Hindlimb muscle (tissue), 1 donor: Measurements from ENCODE around the gene CWC22. TPM values are rescaled to one million over a fixed set of nuclear protein-coding genes. Genes with fewer than 3 reads are reported as not detected.
"Not testable (repeated sequence)": the region's sequence is repeated elsewhere in the genome, so short reads cannot be mapped to it uniquely, and the experiment has no call there.

Experiments used
- DNase-seq: peaks from one replicate; pipeline ENCODE4 v3.0.0-alpha.2; 2013
- polyA plus RNA-seq: library from polyadenylated mRNA; unstranded; fragments of 120-200 nt; gene quantifications from one replicate; pipeline ENCODE4 v1.2.1, GENCODE V29; 2013; ENCODE audit not compliant: insufficient read length

Gene CWC22
- 18.1 TPM for polyA plus RNA-seq

DNA sequence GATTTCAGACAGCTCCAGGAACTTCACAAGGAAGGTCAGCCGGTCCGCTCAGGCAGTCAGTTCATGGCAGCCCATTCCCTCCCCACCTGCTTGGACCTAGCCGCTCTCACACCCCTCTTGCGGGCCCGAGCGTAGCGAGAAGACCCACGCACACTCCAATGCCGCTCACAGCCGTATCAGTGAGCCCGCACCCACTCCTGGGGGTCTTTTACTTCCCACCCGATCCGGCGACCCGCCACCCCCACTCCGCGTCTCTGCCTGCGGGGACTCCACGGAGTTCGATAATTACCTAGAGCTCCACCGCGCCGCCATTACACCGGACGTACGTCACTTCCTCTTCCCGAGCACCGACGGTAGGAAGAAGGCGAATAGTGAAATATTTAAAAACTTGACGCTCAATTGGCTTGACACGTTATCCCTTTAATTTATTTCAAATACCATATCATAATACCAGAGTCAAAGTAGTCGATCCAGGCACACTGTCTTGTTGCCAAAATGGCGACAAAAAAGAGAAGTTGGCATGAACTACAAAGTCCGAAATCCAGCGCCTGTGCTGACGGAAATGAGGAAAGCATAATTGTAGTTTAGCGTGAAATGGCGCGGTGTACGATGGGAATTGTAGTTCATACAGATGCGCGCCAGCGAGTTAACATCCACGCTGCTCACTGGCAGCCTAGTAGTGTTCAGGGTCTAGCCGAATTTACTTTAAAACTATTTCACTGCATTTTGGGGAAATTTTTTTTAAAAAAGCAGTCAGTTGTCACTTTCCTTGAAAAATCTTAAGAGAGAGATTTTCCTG lies at the start of gene CWC22:
Gene CWC22, minus strand, starts transcription at position 517 of the 799 bp plus-strand sequence. CDS start 13,956 bp downstream, outside the sequence.
- peak; percentile 94 for DNase-seq

DNA sequence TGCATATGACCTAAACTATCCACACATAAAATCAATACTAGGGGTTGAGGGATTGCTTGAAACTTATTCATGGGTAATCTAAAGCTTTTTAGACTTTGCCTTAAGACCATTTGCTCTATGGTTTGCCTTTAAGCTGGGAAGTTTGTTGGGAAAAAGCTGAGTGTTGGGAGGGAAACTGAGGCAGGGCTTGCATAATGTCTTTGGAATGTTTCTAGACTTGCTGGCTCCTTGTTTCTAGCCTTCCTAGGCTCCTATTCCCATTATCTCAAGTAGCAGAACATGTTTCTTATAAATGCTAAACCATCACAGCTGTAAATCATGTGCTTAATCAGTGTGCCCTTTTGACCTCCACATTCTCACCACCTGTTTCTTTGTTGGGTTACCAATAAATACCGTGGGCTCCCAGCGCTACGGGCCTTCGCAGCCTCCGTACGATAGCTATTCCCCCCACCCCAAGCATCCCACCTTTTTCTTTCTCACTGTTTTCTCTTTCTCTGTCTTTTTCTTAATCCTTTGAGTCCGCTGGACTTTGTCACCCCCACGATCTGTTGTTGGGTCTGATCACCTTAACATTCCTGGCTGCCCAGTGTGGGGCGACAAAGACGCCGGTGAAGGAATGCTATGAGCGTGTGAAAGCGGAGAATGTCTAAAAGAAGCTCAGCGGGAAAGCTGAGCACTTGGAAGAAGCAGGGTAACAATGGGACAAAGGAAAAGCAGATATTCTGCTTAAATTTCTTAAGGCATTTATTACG lies 49.4 kb upstream of the CWC22 start:
- DNase-seq: no peak

DNA sequence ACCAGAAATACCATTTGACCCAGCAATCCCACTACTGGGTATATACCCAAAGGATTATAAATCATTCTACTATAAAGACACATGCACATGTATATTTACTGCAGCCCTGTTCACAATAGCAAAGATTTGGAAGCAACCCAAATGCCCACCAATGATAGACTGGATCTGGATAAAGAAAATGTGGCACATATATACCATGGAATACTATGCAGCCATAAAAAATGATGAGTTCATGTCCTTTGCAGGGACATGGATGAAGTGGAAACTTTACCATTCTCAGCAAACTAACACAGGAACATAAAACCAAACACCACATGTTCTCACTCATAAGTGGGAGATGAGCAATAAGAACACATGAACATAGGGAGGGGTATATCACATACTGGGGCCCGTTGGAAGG lies 47.5 kb upstream of the CWC22 start:
- DNase-seq: not testable (repeated sequence)

DNA sequence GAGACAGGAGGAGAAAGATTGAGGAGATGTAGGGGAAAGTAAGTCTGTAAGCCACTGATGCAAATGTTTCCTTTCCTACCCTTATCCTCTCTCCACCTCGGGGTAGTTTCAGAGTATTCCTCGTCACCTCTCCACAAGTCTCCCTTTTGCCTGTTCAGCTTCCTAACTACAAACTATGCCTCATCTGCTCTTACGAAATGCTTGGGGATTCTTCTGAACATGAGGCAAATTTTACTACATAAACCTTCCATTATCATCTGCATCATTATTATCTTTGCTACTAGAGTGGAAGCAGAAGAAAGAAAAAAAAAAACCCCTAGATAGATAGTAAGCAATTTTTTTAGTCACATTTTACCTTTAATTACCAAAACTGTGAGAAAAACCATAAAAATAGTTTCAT lies 43.1 kb upstream of the CWC22 start:
- no peak for DNase-seq

DNA sequence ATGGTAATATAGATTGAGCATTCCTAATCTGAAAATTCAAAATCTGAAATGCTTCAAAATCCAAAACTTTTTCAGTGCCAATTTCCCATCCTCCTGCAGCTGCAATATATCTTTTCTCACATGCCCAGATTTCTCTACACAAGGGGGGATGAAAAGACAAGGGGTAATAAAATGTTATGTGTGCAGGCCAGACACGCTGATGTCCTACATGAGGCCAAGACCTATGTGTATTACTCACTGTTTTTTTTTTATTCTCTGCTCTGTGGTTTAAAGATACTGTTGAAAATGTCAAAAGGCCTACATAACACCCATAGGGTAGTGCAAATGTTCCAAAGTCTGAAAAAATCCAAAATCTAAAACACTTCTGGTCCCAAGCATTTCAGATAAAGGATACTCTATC lies 41.2 kb upstream of the CWC22 start:
- no peak for DNase-seq

DNA sequence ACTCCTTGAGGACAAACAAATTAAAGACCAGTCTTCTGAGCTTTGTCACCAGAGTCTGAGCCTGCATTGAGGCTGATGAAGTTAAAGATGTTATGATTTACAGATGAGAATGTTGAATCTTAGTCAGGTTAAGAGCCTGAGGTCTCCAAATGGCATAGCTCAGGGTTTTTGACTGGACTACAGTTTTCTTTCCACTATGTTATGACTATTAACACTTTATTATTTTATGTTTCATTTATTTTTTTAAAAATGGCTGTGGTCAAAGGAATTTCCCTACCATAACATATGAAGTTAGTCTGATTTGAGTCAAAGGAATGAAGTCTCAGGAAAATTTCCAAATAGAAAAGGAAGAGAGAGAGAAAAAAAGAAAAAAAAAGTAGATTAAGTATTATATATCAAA lies 39.7 kb upstream of the CWC22 start:
- no peak for DNase-seq

DNA sequence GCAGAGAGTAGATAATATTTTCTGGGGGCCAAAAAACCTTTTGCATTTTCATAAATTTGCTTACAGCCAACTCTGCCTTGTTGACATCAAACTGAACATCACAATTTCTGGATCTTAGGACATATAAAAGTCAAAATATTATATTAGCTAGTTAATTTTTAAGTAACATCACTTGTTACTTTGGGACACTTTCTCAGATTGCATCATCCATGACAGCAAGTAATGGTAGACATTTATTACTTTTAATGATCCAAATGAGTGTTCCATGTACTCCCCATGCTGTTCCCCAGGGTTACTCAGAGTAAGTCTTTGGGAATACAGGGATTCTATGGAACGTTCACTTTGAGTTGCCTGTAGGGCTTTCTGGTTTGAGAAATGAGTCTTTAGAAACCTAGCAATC lies 39.1 kb upstream of the CWC22 start:
- DNase-seq: no peak

DNA sequence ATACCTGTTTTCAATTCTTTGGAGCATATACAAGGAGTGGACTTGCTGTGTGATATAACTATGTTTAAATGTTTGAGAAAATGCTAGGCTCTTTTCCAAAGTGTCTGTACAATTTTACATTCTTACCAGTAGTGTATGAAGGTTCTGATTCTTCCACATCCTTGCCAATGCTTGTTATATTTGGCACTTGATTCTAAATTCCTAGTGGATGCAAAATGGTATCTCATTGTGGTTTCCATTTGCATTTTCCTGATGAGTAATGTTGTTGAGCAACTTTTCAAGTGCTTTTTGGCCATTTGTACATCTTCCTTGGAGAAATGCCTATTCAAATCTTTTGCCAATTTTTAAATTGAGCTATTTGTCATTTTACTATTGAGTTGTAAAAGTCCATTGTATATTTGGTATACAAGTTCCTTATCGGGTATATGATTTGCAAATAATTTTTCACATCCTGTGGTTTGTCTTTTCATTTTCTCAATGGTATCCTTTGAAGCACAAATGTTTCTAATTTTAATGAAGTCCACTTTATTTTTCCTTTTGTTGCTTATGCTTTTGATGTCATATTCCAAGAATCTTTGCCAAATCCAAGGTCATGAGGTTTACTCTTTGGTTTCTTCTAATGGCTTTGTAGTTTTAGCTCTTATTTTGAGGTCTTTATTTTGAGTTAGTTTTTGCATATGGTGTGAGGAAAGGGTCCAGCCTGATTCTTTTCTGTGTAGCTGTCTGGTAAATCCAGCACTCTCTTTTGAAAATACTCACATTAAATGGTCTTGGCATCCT lies 33.2 kb upstream of the CWC22 start:
- no peak for DNase-seq

DNA sequence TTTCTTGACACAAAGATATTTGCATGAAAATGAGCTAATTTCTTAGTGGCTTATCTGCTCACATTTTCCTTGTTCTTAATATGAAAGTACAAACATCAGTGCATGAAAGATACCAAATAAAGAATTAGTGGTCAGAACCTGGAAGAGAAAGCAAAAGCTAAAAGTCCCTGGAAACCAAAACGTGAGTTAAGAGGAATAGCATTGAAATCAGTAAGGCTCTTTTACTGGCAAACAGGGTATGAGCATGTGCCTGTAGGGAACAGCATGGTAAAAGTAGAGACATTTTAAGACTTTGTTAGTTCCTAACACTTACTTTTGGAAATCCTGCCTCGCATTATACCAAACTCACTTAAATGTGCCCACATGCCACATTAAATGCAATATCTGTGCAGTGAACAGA lies 31.9 kb upstream of the CWC22 start:
- DNase-seq: no peak

DNA sequence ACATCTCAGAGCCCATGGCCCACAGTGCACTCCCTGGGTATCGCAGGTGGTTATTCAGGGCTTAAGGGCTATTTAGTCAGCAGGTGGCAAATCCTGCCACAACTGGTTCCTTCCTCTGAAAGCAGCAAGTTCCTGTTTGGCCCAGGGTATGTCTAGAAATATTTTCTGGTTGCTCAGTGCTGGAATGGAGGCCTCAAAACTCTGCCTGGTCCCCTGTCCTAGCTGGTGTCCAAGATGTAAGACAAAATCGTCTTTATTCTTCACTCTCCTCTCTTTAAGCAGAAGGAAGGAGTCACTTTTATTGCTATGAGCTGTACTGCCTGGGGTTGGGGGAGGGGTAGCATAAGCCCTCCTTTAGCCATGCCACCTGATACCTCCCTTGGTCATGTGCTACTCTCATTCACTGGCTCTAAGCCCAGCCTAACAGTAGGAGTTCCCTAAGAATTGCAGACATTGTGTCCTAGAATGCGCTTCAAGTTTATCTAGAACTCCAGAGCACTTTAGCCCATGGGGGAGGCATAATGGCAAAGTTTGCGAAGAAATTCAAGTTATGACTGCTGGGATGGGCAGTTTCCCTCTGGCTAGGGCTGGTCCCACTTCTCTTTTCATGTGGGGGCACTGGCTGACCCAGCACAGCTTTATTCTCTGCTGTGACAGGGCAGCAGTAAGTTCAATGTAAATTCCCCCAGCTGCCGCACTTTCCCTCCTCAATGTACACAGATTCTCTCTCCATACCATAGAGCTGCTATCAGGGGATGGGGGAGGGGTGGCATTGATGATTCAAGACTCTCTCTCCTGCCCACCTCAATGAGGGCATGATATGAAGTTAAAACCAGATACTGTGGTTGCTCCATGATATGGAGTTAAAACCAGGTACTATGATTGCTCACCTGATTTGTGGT lies 27.1 kb upstream of the CWC22 start:
- no peak for DNase-seq

DNA sequence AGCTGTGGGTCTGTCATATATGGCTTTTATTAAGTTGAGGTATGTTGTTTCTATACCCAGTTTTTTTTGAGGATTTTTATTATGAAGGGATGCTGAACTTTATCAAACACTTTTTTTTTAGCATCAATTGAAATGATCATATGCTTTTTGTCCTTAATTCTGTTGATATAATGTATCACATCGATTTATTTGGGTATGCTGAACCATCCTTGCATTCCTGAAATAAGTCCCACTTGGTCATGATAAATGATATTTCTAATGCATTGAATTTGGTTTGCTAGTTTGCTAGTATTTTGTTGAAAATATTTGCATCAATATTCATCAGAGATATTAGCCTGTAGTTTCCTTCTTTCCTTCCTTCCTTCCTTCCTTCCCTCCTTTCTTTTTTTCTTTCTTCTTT lies 22.5 kb upstream of the CWC22 start:
- DNase-seq: no peak

DNA sequence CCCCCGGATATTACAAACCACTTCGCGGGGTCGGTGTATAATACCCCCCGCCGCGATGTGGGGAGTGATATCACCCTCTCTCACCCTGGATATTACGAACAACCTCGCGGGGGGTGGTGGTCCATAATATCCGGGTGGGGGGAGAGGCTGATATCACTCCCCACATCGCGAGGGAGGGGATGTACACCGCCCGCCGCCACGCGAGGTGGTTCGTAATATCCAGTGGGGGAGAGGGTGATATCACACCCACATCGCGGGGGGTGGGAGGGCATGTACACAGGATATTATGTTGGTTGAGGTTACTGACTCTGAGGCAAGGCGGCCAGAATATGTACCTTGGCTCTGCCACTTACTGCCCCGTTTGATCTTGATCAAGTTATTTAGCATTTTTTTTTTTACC lies 14.8 kb upstream of the CWC22 start:
- DNase-seq: no peak

DNA sequence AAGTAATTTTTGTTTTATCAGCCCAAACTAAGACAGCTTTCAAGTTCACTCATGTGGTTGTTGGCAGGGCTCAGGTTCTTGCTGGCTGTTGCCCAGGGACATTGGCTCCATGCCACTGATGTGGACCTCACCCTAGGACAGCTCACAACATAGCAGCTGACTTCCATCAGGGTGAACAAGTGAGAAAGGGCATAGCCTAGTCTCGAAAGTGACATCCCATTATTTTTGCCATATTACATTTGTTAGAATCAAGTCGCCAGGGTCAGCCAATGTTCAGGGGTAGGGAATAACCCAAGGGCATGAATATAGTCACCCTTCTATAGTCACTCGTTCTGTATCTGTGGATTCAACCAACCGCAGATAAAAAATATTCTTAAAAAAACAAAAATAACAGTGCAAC lies 10.7 kb upstream of the CWC22 start:
- DNase-seq: no peak

DNA sequence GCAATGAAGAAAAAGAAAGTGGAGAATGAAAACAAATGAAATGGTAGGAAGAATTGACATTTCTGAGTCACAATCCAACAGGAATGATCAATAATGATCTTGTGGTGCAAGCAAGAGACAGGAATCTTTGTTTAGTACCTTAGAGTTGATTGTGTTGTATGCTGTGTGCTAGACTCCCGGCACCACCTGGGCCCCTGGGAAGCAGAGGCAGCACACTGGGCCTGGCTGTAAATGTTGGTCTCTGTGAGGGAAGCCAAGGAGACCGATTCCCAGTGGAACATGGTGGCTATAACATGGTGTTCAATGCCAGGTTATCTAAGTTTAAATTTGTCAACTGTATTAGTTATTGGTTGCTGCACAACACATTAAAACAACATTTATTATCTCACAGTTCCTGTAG lies 9.8 kb upstream of the CWC22 start:
- DNase-seq: no peak

DNA sequence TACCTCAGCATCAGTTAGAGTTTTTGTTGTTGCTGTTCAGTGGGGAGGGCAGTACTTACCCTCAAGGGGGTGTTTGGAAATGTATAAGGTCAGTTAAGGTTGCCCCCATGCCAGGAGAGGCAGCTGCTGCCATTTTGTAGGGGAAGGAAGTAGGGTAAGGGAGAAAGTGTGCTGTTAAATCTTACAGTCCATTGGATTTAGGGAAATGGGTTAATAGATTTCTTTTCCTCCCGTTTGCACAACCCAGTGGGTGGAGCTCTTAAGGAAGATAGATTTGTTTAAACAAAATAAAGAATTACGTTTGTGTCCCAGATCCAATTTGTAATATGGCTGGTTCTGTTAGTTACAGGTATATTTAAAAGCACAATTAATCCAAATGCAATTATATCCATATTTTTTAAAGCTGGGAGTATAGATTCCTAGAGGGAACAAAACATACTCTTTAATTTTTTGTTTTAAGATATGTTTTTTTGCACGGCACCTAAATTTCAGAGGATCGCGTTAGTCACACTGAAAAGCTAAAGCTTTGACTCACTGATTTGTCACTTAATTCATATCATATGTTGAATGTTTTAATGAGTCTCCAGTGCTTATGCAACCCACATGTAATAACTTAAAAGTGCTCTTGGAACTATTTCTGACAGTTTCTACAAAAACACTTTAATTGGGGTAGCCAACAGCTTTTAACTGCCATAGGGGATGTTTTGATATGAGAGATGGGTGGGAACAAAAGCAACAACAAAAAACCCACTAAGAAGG lies 9.0 kb upstream of the CWC22 start:
- DNase-seq: no peak

DNA sequence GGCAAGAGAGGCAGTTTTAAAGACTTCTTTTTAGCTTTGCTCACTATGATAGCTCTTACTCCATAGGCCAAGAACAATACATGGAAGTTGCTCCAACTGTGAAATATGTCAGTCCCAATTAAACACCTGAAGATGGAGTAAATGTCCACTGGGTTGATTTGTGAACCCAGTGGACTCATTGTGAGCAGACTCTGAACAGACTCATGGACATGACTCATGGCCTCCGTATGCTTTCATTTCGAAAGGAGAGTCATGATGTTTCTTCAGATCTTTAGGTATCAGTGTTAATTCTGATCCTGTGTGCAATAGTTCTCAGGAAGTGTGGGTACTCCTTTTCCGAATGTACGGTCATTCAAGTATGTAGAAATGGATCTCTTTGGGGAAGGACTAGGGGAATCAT lies 5.4 kb upstream of the CWC22 start:
- DNase-seq: no peak

DNA sequence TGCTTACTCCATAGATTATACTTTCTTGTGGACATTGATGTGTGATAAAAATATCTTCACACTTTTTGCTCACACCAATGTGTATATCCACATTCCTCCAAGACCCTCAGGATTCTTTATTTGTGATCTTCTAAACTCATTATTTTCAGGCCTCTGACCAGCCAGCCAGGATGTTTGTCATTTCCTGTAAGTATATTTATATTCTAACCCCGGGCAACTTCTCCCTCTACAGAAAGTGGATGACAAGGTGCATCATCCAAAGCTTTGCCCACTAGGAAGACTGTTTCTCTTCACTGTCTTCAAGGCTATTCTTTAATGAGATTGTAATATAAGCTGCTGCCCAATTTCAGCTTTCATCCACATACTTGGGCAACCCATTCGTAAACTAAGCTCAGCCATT lies 3.6 kb upstream of the CWC22 start:
- DNase-seq: no peak

DNA sequence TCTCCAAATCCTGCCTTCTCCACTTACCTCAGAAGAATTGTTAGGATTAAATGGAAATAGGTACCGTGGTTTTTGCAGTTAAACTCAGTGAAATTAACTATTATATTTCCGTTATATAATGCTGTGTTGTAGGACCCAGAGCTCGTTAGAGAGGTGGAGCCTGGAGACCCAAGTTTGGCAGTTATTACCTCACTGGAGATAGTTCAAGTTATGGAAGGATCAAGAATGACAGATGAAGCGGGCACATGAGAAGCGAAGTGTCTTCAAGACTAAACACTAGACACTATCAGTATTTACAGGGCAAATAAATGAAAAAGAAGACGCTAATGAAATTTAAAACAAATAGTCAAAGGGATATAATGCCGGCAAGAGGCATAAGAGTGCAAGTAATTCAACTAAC lies 866 bp downstream of the CWC22 start:
- no peak for DNase-seq

DNA sequence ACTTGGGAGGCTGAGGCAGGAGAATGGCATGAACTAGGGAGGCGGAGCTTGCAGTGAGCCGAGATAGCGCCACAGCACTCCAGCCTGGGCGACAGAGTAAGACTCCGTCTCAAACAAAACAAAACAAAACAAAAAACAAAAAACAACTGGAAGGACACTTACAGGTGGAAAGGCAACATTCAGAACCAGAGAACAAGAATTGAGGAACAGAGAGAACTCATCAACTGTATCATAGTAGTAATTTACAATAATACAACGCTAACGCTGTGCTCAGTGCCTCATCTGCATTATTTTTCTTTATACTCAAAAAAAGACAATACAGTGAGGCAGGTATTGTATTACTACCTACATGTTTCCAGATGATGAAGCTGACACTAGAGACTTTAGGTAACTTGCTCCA lies 1.6 kb downstream of the CWC22 start:
- not testable (repeated sequence) for DNase-seq

DNA sequence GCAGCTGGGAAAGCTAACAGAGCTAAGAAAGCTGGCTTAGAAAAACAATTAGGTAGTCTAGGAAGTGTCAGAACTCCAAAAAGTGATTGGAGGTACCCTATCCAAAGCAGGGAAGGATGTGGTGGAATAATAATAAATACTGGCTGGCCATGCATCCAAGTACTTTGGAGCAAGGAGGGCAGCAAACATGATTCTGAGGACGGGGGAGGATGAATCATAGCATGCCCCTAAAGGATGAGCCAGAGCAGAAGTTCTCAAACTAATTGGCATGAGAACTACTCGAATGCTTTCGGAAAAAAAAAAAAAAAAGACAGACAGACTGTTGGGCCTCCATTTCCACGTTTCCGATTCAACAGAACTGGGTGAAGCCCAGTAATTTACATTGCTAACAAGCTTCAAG lies 2.4 kb downstream of the CWC22 start:
- DNase-seq: no peak

DNA sequence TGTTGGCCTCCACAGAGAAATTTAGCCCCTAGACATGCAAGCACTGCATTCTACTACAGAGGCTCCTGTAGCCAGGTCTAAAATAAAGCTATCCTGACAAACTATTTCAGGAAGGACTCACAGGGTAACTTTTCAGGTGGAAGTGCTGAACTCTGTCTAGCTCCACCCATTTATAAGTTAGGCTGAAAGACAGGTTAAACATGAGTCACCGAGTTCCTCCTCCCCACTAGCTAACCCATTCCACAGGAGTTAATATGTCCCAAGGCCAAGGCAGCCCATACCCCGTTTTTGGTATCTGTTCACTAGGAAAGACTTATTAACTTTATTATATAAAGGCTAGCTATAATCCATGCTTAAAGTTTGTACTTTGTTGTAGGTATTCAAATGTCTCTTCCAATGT lies 3.5 kb downstream of the CWC22 start:
- no peak for DNase-seq

DNA sequence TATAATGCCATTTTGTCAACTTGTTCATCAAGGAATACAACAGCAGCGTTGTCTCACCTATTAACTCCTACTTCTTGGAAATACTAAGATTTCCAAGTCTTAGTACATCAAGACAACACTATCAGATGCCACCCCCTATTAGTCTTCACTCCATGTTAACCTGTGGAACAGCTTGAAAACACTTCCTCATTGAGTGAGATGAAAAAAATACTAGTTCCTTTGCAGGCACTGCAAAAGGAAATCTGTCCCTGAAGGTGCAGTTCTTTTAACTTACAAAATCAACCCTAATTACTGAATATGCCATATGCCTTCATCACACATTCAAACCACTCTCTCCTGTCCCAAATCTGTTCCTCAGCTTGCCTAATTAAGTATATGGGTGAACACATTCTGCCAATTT lies 4.0 kb downstream of the CWC22 start:
- no peak for DNase-seq
